Activated CD4-positive, alpha-beta memory T cell treated with anti-CD3 and anti-CD28 coated beads for 36 hours (primary cell): ENCODE measurements around the gene MYBPC2. TPM values are rescaled to one million over a fixed set of nuclear protein-coding genes. Genes with fewer than 3 reads are reported as not detected.

ENCODE experiments used
- CTCF ChIA-PET: fragments of 350-600 bp; sonication (Branson Sonifier 250); formaldehyde crosslinking; loops from one replicate; lab custom pipeline; 2021; ENCODE audit warnings: antibody characterized with exemption, inconsistent platforms; lab: Charles Lee
- POLR2A ChIA-PET: fragments of 350-600 bp; sonication (Branson Sonifier 250); formaldehyde crosslinking; loops from one replicate; lab custom pipeline; 2021; ENCODE audit warnings: antibody characterized with exemption; lab: Charles Lee
- DNase-seq: peaks from one replicate; pipeline ENCODE4 v3.0.0-alpha.2; 2020
- H3K27ac Mint-ChIP-seq: one replicate; pipeline ENCODE4 v1.8.0; 2021; ENCODE audit warnings: mixed read lengths
- H3K27me3 Mint-ChIP-seq: one replicate; pipeline ENCODE4 v1.8.0; 2021; ENCODE audit warnings: mixed read lengths
- H3K36me3 Mint-ChIP-seq: one replicate; pipeline ENCODE4 v1.8.0; 2021; ENCODE audit warnings: mixed read lengths
- H3K4me1 Mint-ChIP-seq: one replicate; pipeline ENCODE4 v1.8.0; 2021; ENCODE audit warnings: low read depth, mixed read lengths
- H3K4me3 Mint-ChIP-seq: one replicate; pipeline ENCODE4 v1.8.0; 2021; ENCODE audit warnings: mild to moderate bottlenecking, mixed read lengths
- H3K9me3 Mint-ChIP-seq: one replicate; pipeline ENCODE4 v1.8.0; 2021; ENCODE audit warnings: mixed read lengths
- intact Hi-C: fragments of 100-400 bp; cut with micrococcal nuclease; formaldehyde crosslinking; loops from one replicate; pipeline ENCODE4 v1.15.1; 2023
- total RNA-seq, 2 experiments: library from RNA; stranded (reverse); gene quantifications; one replicate each; pipeline ENCODE4 v1.2.3, GENCODE V29; 2021

MYBPC2 gene
- total RNA-seq, 2 experiments from 2014 or later: 0.38 to 0.94 TPM

GRCh38 chr19:50455992-50456391 lies 23.3 kb downstream of the MYBPC2 start:
- ChIA-PET POLR2A (no interaction called here), CTCF (interaction anchor here (0.7 kb wide), 1 partner anchor 152 kb away, joined by 3 read pairs; no protein-coding TSS in a partner anchor)
- intact Hi-C loops: no loop called here
- H3K4me1 Mint-ChIP-seq: peaks cover 8% of the 10 kb centered on the region
- H3K27me3 Mint-ChIP-seq: peaks cover 29% of the 10 kb centered on the region
- no peaks in the 10 kb centered on the region for H3K36me3 Mint-ChIP-seq
- H3K27ac Mint-ChIP-seq: no peak overlapping the region
- no peak for DNase-seq
- H3K9me3 Mint-ChIP-seq: no peaks in the 10 kb centered on the region
- no peak overlapping the region for H3K4me3 Mint-ChIP-seq

DNA sequence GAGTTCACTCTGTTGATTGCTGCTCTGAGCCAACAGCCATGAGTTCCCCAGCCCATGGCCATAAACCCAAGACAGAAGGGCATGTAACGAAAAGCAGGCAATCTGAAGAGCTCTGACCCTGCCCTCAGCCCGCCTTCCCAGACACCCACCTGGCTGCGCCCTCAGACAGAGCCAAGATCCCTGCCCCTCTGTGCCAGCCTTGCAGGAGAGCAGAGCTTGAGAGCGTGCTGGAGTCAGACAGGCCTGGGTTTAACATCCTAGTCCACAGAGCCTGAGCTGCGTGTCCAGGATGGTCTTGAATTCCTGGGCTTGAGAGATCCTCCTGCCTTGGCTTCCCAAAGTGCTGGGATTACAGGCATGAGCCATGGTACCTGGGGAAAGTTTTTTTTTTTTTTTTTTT lies 24.6 kb downstream of the MYBPC2 start:
- Mint-ChIP-seq H3K4me1 (peaks cover 13% of the 10 kb centered on the region), H3K36me3 (no peaks in the 10 kb centered on the region), H3K27me3 (peaks cover 34% of the 10 kb centered on the region), H3K27ac (no peak overlapping the region), H3K9me3 (no peaks in the 10 kb centered on the region), H3K4me3 (no peak overlapping the region)
- no peak for DNase-seq
- CTCF ChIA-PET: interaction anchor here (1.2 kb wide), 1 partner anchor 100 kb away, joined by 3 read pairs; no protein-coding TSS in a partner anchor
- intact Hi-C loops: no loop called here
- POLR2A ChIA-PET: no interaction called here

GRCh38 chr19:50458396-50459066 lies 25.8 kb downstream of the MYBPC2 start:
- intact Hi-C loops: no loop called here
- Mint-ChIP-seq H3K4me3 (no peak overlapping the region), H3K9me3 (no peaks in the 10 kb centered on the region), H3K27me3 (peaks cover 39% of the 10 kb centered on the region), H3K36me3 (no peaks in the 10 kb centered on the region), H3K4me1 (peaks cover 13% of the 10 kb centered on the region), H3K27ac (no peak overlapping the region)
- no peak for DNase-seq
- ChIA-PET CTCF (interaction anchor here (1.0 kb wide), 1 partner anchor 43 kb away, joined by 4 read pairs; no protein-coding TSS in a partner anchor), POLR2A (no interaction called here)

GRCh38 chr19:50459067-50459456 lies 26.4 kb downstream of the MYBPC2 start:
- Mint-ChIP-seq H3K27ac (no peak overlapping the region), H3K27me3 (peaks cover 39% of the 10 kb centered on the region), H3K4me3 (no peak overlapping the region), H3K9me3 (no peaks in the 10 kb centered on the region), H3K36me3 (no peaks in the 10 kb centered on the region), H3K4me1 (peaks cover 13% of the 10 kb centered on the region)
- ChIA-PET POLR2A (no interaction called here), CTCF (no interaction called here)
- DNase-seq: no peak
- intact Hi-C loops: no loop called here

DNA sequence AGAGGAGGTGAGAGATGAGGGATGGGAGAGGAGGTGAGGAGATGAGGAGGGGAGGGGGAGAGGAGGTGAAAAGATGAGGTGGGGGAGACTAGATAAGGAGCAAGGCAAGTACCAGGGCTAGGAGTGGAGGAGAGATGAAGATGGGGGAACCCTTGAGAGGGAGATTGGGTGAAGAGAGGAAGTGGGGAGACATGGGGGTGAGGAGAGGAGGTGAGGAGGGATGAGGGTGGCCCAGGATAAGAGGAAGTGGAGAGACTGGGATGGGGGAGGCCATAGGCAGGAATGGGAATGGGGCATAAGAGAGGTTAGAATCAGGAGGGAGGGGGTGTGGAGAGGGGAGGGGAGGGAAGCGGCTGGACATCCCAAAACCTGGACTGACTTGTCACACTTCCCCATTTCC lies 26.9 kb downstream of the MYBPC2 start:
- Mint-ChIP-seq H3K4me1 (peaks cover 13% of the 10 kb centered on the region), H3K4me3 (no peak overlapping the region), H3K27ac (no peak overlapping the region), H3K27me3 (peaks cover 39% of the 10 kb centered on the region), H3K36me3 (no peaks in the 10 kb centered on the region), H3K9me3 (no peaks in the 10 kb centered on the region)
- no peak for DNase-seq
- ChIA-PET POLR2A (no interaction called here), CTCF (interaction anchor here (1.1 to 4.8 kb wide), 9 partner anchors 10 to 126 kb away, joined by 3 to 54 read pairs (median 6); partner anchors contain the start of gene POLD1)
- intact Hi-C loops: loop anchor here (2.0 to 5.0 kb wide), 2 partner anchors 42 to 207 kb away; partner anchors contain the start of gene SPIB

- no peaks in the 10 kb centered on the region for H3K36me3 Mint-ChIP-seq
- H3K4me1 Mint-ChIP-seq: peaks cover 13% of the 10 kb centered on the region
- H3K9me3 Mint-ChIP-seq: no peaks in the 10 kb centered on the region
- intact Hi-C loops: loop anchor here (2.0 to 5.0 kb wide), 2 partner anchors 43 to 207 kb away; partner anchors contain the start of gene SPIB
- POLR2A ChIA-PET: interaction anchor here (1.3 kb wide), 1 partner anchor 103 kb away, joined by 10 read pairs; no protein-coding TSS in a partner anchor
- CTCF ChIA-PET: interaction anchor here (0.6 to 4.8 kb wide), 23 partner anchors 10 to 242 kb away, joined by 3 to 54 read pairs (median 5); partner anchors contain the start of gene POLD1
- H3K27me3 Mint-ChIP-seq: peaks cover 36% of the 10 kb centered on the region
- H3K4me3 Mint-ChIP-seq: no peak overlapping the region
- H3K27ac Mint-ChIP-seq: no peak overlapping the region
- peak; percentile 47 for DNase-seq
Observed at GRCh38 chr19:50460161-50460765, 27.6 kb downstream of the MYBPC2 start.

DNA sequence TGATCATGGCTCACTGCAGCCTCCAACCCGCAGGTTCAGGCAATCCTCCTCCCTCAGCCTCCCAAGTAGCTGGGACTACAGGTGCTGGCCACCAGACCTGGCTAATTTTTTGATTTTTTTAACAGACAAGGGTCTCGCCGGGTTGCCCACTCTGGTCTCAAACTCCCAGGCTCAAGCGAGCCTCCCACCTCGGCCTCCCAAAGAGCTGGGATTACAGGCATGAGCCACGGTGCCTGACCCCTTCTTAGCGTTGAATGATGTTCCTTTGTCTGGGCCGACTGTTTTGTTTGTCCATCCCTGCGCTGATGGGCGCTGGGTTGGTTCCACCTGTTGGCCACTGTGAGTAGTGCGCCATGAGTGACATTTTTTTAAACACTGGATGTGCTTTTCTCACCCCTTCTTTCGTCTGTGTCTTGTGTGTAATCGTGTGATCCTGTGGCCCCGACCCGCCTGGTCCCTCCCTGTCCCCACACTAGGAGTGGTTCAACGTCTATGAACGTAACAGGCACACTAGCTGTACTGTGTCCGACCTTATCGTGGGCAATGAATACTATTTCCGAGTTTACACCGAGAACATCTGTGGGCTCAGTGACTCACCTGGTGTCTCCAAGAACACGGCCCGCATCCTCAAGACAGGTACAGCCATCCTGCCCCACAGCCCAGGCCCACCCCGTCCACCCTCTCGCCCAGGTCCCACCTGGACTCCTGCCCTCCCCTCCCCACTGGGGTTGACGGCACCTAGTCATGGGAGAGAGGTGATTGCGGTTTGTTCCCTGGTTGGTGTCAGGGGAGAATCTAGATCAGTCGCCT lies 28.6 kb downstream of the MYBPC2 start:
- POLR2A ChIA-PET: interaction anchor here (0.9 to 1.3 kb wide), 2 partner anchors 104 to 126 kb away, joined by 3 to 10 read pairs; no protein-coding TSS in a partner anchor
- Mint-ChIP-seq H3K4me3 (no peak overlapping the region), H3K9me3 (no peaks in the 10 kb centered on the region), H3K36me3 (no peaks in the 10 kb centered on the region), H3K4me1 (peaks cover 13% of the 10 kb centered on the region), H3K27me3 (peaks cover 36% of the 10 kb centered on the region), H3K27ac (no peak overlapping the region)
- peak; percentile 80 for DNase-seq
- CTCF ChIA-PET: interaction anchor here (0.7 to 4.8 kb wide), 25 partner anchors 11 to 243 kb away, joined by 3 to 54 read pairs (median 5); partner anchors contain the start of gene POLD1
- intact Hi-C loops: loop anchor here (1.0 to 5.0 kb wide), 4 partner anchors 44 to 208 kb away; partner anchors contain the start of gene SPIB

DNA sequence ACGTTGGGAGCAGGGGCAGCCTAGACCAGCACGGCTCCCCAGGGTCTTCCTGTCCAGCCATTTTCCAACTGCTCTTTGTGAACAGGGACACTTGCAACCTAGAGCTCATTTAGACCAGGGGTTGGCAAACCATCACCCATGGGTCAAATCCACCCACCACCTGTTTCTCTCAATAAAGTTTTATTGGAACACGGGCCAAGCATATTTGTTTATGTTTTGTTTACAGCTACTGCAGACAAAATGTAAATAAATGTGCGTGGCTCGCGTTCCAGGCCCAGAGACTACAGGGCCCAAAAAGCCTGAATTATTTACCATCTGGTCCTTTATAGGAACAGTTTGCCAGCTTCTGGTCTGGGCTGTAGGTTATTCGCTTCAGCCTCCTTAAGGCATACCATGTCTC lies 30.3 kb downstream of the MYBPC2 start:
- CTCF ChIA-PET: interaction anchor here (0.6 to 4.8 kb wide), 7 partner anchors 13 to 211 kb away, joined by 3 to 54 read pairs (median 3); no protein-coding TSS in a partner anchor
- no peaks in the 10 kb centered on the region for H3K9me3 Mint-ChIP-seq
- intact Hi-C loops: loop anchor here (5.0 kb wide), 1 partner anchor 46 kb away; the partner anchor contains the start of gene SPIB
- H3K4me3 Mint-ChIP-seq: no peak overlapping the region
- no peak for DNase-seq
- POLR2A ChIA-PET: no interaction called here
- H3K36me3 Mint-ChIP-seq: no peaks in the 10 kb centered on the region
- peaks cover 26% of the 10 kb centered on the region for H3K27me3 Mint-ChIP-seq
- peaks cover 13% of the 10 kb centered on the region for H3K4me1 Mint-ChIP-seq
- H3K27ac Mint-ChIP-seq: no peak overlapping the region

- Mint-ChIP-seq H3K4me3 (no peak overlapping the region), H3K27me3 (peaks cover 23% of the 10 kb centered on the region), H3K9me3 (no peaks in the 10 kb centered on the region), H3K36me3 (no peaks in the 10 kb centered on the region), H3K27ac (no peak overlapping the region), H3K4me1 (peaks cover 13% of the 10 kb centered on the region)
- ChIA-PET POLR2A (no interaction called here), CTCF (interaction anchor here (0.8 to 4.8 kb wide), 3 partner anchors 95 to 212 kb away, joined by 4 to 54 read pairs (median 4); no protein-coding TSS in a partner anchor)
- DNase-seq: no peak
- intact Hi-C loops: loop anchor here (5.0 kb wide), 1 partner anchor 47 kb away; the partner anchor contains the start of gene SPIB
Observed at GRCh38 chr19:50464348-50464747, 31.7 kb downstream of the MYBPC2 start.

DNA sequence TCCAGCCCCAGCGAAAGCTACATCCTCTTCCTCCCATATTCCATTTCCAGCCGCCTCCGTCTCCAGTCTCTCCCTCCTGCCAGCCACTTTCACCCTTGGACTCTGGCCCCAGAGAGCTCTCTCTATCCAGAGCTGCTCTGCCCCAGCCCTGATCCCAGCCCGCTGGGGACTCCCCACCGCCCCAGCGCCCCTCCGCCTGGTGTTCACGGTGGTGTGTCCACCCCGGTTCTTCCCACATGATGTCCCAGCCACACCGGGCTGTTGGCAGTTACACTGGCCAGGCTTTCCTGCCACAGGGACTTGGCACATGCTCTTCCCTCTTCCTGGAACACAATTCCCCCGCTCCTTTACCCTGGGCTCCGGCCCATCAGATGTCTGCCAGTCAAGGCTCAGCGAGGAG lies 32.3 kb downstream of the MYBPC2 start:
- Mint-ChIP-seq H3K9me3 (no peaks in the 10 kb centered on the region), H3K4me1 (peaks cover 11% of the 10 kb centered on the region), H3K27me3 (peaks cover 19% of the 10 kb centered on the region), H3K4me3 (no peak overlapping the region), H3K27ac (no peak overlapping the region), H3K36me3 (no peaks in the 10 kb centered on the region)
- intact Hi-C loops: loop anchor here (5.0 kb wide), 1 partner anchor 48 kb away; the partner anchor contains the start of gene SPIB
- POLR2A ChIA-PET: no interaction called here
- no peak for DNase-seq
- CTCF ChIA-PET: interaction anchor here (0.8 to 1.1 kb wide), 2 partner anchors 96 to 213 kb away, joined by 4 read pairs; no protein-coding TSS in a partner anchor

DNA sequence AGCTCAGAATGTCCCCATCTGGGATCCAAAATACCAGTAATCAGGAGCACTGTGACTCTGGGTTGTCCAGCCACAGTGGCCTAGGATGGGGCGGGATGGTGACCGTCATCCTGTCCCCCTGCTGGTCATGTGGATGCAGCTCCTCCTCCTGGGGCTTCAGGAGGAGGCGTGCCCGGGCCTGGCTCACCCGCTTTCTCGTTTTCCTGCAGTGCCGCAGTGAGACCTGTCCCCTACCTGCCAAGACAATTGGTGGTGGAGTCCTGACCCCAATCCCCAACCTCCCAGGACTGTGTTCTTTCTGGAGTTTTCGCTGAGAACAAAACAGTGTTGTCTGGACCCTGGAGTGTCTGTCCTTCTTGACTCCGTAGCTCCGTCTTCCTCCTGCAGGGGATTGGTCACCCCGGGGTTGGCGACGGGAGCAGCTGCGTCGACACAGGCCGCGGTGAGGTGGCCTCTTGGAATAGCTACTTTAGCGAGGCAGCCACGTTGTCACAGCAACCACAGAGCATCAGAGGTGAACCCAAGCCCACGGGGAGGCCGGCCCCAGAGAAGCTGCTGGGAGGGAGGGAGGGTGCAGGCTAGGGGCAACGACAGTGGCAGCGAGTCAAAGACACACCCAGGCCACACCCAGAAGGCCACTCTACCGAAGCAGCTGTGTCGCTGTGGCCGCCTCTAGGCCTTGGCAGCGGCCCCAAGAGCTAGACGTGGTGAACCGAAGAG lies 33.5 kb downstream of the MYBPC2 start:
- DNase-seq: no peak
- ChIA-PET POLR2A (no interaction called here), CTCF (interaction anchor here (1.3 kb wide), 1 partner anchor 109 kb away, joined by 4 read pairs; no protein-coding TSS in a partner anchor)
- intact Hi-C loops: no loop called here
- H3K27ac Mint-ChIP-seq: no peak overlapping the region
- peaks cover 12% of the 10 kb centered on the region for H3K27me3 Mint-ChIP-seq
- peaks cover 3% of the 10 kb centered on the region for H3K4me1 Mint-ChIP-seq
- no peaks in the 10 kb centered on the region for H3K36me3 Mint-ChIP-seq
- H3K9me3 Mint-ChIP-seq: no peaks in the 10 kb centered on the region
- H3K4me3 Mint-ChIP-seq: no peak overlapping the region
